IPS DF 6.9 (cell line): ENCODE data around the gene COG1.

Source experiments
- DNase-seq: peaks from one replicate; pipeline ENCODE4 v3.0.0-alpha.2; 2013; ENCODE audit warnings: low read depth, low spot score
- H3K27ac ChIP-seq: one replicate; pipeline ENCODE4 v1.5.1; 2013; ENCODE audit warnings: low read length, control low read depth
- H3K27me3 ChIP-seq: 2 replicates; pipeline ENCODE4 v1.6.1; 2013; ENCODE audit warnings: mild to moderate bottlenecking, low read length; ENCODE audit not compliant: control insufficient read depth, insufficient read depth
- H3K36me3 ChIP-seq: 2 replicates; pipeline ENCODE4 v1.6.1; 2013; ENCODE audit warnings: low read length; ENCODE audit not compliant: control insufficient read depth, insufficient read depth
- H3K4me1 ChIP-seq: 2 replicates; pipeline ENCODE4 v1.6.1; 2013; ENCODE audit warnings: low read length; ENCODE audit not compliant: control insufficient read depth, insufficient read depth
- H3K4me3 ChIP-seq: 2 replicates; pipeline ENCODE4 v1.5.1; 2013; ENCODE audit warnings: mild to moderate bottlenecking, low read length
- H3K9me3 ChIP-seq: 2 replicates; pipeline ENCODE4 v1.6.1; 2013; ENCODE audit warnings: low read length, inconsistent platforms; ENCODE audit not compliant: control insufficient read depth, insufficient read depth
- WGBS: extraction: QIAGEN DNeasy Blood & Tissue Kit; methylation state at CpG from one replicate; pipeline ENCODE4 v1.1.7; 2013; ENCODE audit warnings: mixed read lengths, missing lambda C conversion rate; ENCODE audit not compliant: insufficient read length, insufficient coverage; 5-methylcytosine and 5-hydroxymethylcytosine counted together

The COG1 gene

DNA sequence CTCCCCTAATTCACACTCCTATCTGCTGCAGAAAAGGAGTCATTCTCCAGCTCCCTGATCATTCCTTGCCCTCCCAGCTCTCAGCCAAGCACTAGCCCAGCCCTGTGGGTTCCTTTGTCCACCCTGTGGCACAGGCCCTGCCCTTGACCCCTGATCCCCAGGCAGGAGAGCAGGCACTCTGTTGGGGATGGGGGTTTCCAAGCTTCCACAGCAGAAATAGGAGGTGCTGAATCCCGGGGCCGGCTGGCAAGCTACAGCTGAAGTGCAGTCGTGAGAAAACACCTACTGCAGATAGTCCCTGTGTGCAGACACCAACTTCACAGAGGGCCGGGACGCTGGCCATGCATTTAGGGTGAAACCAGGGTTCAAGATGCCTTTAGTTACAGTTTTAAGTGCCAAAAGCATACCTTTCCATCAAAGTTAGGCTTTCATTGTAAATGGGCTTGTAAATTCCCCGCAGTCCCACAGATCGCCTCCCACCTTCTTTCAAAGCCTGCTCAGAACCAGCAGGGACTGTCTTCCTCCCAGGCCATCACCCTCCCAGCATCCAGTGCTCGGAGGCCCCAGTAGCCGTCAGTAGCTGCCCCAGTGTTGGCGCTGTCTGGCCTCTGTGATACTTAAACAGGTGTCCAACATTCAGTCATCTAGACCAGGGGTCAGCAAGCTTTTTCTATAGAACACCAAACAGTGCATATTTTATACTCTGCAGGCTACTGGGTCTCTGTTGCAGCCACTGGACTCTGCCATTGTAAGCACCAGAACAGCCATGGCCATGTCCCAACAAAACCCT, 58.2 kb downstream of the COG1 start:
- H3K4me3 ChIP-seq = no peak overlapping the region
- H3K9me3 ChIP-seq = no peaks in the 10 kb centered on the region
- H3K4me1 ChIP-seq = 0 out of 2 replicates have a peak, but pooled peaks cover 1% of the 10 kb centered on the region
- WGBS = no CpG with 5 or more reads among the region's 10 CpGs
- peaks cover 6% of the 10 kb centered on the region; the same call in 1 of the 2 replicates for H3K36me3 ChIP-seq
- no peaks in the 10 kb centered on the region for H3K27me3 ChIP-seq
- no peak for DNase-seq
- H3K27ac ChIP-seq = no peak overlapping the region

DNA sequence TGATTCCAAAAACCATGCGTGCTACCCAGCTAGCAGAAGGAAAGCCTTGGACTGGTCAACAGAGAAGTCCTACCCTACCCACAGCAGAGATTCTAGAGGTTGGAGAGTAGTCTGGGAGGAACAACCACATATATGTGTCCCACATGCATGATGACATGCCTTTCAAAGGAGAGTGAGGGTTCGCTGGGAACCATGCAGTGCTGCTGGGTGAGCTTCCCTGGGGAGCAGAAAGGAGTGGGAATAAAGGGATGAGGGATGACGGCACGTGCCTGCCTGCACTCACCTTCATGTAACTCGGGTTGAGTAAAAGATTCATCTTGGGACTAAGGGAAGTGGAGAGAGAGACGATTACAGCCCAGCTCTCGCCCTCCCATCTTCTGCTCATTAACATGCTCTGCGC, 59.0 kb downstream of the COG1 start:
- Histone ChIP-seq H3K27me3 (no peaks in the 10 kb centered on the region), H3K9me3 (no peaks in the 10 kb centered on the region), H3K36me3 (peaks cover 6% of the 10 kb centered on the region; the same call in 1 of the 2 replicates), H3K27ac (no peak overlapping the region), H3K4me1 (0 out of 2 replicates have a peak, but pooled peaks cover 2% of the 10 kb centered on the region), H3K4me3 (no peak overlapping the region)
- no CpG with 5 or more reads among the region's 8 CpGs for WGBS
- no peak for DNase-seq

DNA sequence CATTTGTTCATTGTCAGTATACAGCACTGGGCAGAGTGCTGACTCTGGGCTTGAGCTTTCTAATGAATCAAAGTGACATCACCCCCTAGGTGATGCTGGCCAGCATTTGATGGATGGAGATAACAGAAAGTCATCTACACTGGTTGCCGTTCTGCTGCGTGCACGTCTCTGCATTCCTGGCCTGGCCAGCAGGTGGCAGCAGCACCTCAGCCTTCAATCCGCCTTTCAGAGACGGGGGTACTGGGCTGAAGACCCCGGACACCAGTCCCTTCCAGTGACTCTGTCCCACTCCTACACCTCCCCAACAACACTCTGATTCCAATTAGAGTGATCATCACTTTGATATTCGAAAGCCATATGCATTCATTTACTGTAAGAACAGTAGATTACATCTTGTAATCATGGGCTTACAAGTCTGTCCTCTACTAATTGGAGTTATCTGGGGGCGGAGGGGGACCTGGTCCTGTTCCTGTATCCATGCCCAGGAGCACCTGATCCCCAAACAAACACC, 62.9 kb downstream of the COG1 start:
- H3K27ac ChIP-seq = no peak overlapping the region
- H3K36me3 ChIP-seq = no peaks in the 10 kb centered on the region
- no peaks in the 10 kb centered on the region for H3K9me3 ChIP-seq
- no CpG with 5 or more reads among the region's 8 CpGs for WGBS
- H3K4me3 ChIP-seq = no peak overlapping the region
- peak; percentile 63 for DNase-seq
- no peaks in the 10 kb centered on the region for H3K27me3 ChIP-seq
- 0 out of 2 replicates have a peak, but pooled peaks cover 2% of the 10 kb centered on the region for H3K4me1 ChIP-seq

DNA sequence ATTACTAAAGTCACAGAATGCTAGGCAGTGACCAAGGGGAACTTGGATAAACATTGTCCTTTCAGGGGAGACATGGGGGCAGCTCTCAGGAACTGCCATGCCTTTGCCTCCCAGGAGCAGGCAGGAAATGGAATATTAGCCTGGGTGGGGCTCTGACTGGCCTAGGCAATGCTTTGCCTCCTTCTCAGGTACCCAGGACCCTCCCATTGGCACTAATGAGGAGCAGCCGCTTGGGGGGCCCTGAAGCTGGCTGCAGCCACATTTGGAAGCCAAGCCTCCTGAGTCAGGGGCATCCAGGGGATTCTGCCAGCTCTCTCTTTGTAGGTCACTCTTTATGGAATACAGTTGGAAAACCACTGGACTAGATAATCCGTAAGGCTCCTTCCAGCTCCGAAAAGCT, 63.4 kb downstream of the COG1 start:
- Histone ChIP-seq H3K36me3 (no peaks in the 10 kb centered on the region), H3K27ac (no peak overlapping the region), H3K27me3 (no peaks in the 10 kb centered on the region), H3K4me3 (no peak overlapping the region), H3K9me3 (no peaks in the 10 kb centered on the region), H3K4me1 (0 out of 2 replicates have a peak, but pooled peaks cover 2% of the 10 kb centered on the region)
- no CpG with 5 or more reads among the region's 3 CpGs for WGBS
- no peak for DNase-seq

DNA sequence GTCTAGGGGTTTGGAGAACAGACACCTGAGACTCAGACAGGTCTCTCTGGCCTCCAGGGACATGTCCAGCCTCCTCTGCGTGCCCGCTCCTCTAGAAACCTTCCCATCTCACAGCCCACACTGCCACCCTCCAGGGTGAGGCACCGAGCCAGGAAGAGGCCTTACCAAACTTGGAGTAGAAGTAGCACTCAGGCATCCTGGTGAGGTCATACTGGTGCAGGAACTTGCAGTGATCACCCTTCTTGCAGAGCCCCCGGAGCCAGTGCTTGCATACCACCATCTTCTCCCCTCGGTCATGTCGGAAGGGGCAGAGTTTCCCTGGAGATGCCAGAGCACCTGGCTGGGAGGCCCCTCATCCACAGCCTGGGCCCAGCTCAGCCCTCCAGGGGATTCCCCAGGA, 64.7 kb downstream of the COG1 start:
- Histone ChIP-seq H3K4me3 (no peak overlapping the region), H3K9me3 (no peaks in the 10 kb centered on the region), H3K27ac (no peak overlapping the region), H3K4me1 (peaks cover 2% of the 10 kb centered on the region; the same call in 1 of the 2 replicates), H3K27me3 (no peaks in the 10 kb centered on the region), H3K36me3 (no peaks in the 10 kb centered on the region)
- no CpG with 5 or more reads among the region's 6 CpGs for WGBS
- DNase-seq = no peak
